Neuron (in vitro differentiated cells): ENCODE results near the gene SUCLG2.

Source experiments
- H2AFZ ChIP-seq: one replicate; pipeline ENCODE4 v1.6.1; 2013; ENCODE audit warnings: low read depth, mild to moderate bottlenecking, inconsistent platforms, low read length, moderate library complexity
- H3K27me3 ChIP-seq: one replicate; pipeline ENCODE4 v1.6.1; 2013; ENCODE audit warnings: low read length; ENCODE audit not compliant: insufficient read depth
- H3K36me3 ChIP-seq: one replicate; pipeline ENCODE4 v1.6.1; 2013; ENCODE audit warnings: low read length; ENCODE audit not compliant: insufficient read depth
- H3K4me1 ChIP-seq: one replicate; pipeline ENCODE4 v1.6.1; 2013; ENCODE audit warnings: low read length; ENCODE audit not compliant: insufficient read depth
- H3K4me3 ChIP-seq: 2 replicates; pipeline ENCODE4 v1.5.1; 2013; ENCODE audit warnings: mild to moderate bottlenecking, low read length, moderate library complexity
- H3K9me3 ChIP-seq: one replicate; pipeline ENCODE4 v1.6.1; 2013; ENCODE audit warnings: low read length

Gene SUCLG2

GRCh38 chr3:67654099-67654843 is at the start of gene SUCLG2:
SUCLG2 (minus strand) TSS chr3:67654612; CDS start chr3:67654586, 26 bp downstream.
- peaks cover 2% of the 10 kb centered on the region for H3K36me3 ChIP-seq
- peak within 1 kb of the TSS; percentile 75 for H2AFZ ChIP-seq
- H3K27me3 ChIP-seq, result no peaks in the 10 kb centered on the region
- H3K9me3 ChIP-seq, result peaks cover 6% of the 10 kb centered on the region
- H3K4me1 ChIP-seq, result peaks cover 22% of the 10 kb centered on the region
- peak within 1 kb of the TSS; percentile 62 for H3K4me3 ChIP-seq

GRCh38 chr3:67700596-67700995 is 46.2 kb upstream of the SUCLG2 start:
- H2AFZ ChIP-seq, result no peak overlapping the region
- no peaks in the 10 kb centered on the region for H3K4me1 ChIP-seq
- no peaks in the 10 kb centered on the region for H3K9me3 ChIP-seq
- no peaks in the 10 kb centered on the region for H3K36me3 ChIP-seq
- no peak overlapping the region for H3K4me3 ChIP-seq
- H3K27me3 ChIP-seq, result no peaks in the 10 kb centered on the region

GRCh38 chr3:67699882-67700281 is 45.5 kb upstream of the SUCLG2 start:
- Histone ChIP-seq H3K9me3 (no peaks in the 10 kb centered on the region), H3K27me3 (no peaks in the 10 kb centered on the region), H3K4me3 (no peak overlapping the region), H3K36me3 (no peaks in the 10 kb centered on the region), H3K4me1 (no peaks in the 10 kb centered on the region), H2AFZ (no peak overlapping the region)

DNA sequence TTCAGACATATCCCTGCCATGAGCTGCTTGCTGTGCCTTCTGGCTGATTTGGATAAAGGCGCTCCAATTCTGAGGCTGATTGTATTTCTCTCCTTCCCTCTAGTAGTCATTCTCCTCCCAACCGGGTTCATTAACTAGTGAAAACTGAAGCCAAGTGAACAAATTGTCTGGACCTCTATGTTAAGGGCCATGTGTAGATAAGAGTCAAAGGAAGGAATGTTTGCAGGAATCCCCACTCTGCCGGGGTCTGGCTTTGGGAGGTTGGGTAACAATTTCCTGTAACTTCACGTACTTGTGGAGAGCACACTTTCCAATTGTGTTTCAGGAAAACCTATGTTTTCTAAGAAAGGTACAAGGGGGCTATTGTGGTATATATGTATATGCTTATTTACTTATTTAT is 38.2 kb upstream of the SUCLG2 start:
- Histone ChIP-seq H3K27me3 (no peaks in the 10 kb centered on the region), H3K4me1 (no peaks in the 10 kb centered on the region), H3K9me3 (no peaks in the 10 kb centered on the region), H3K36me3 (no peaks in the 10 kb centered on the region), H2AFZ (no peak overlapping the region), H3K4me3 (no peak overlapping the region)

- Histone ChIP-seq H3K27me3 (no peaks in the 10 kb centered on the region), H3K4me1 (no peaks in the 10 kb centered on the region), H2AFZ (no peak overlapping the region), H3K4me3 (no peak overlapping the region), H3K36me3 (no peaks in the 10 kb centered on the region), H3K9me3 (no peaks in the 10 kb centered on the region)
Observed at GRCh38 chr3:67691926-67692325, 37.5 kb upstream of the SUCLG2 start.

DNA sequence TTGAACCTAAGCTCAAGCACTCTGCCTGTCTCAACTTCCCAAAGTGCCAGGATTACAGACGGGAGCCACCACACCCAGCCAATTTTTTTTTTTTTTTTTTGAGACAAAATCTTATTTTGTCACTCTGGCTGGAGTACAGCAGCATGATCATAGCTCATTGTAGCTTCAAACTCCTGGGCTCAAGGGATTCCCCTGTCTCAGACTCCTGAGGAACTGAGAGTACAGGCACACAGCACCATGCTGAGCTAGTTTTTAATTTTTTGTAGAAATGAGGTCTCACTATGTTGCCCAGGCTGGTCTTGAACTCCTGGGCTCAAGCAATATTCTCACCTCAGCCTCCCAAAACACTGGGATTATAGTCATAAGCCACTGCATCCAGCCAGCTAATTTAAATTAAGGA is 36.8 kb upstream of the SUCLG2 start:
- Histone ChIP-seq H3K27me3 (no peaks in the 10 kb centered on the region), H2AFZ (no peak overlapping the region), H3K4me3 (no peak overlapping the region), H3K4me1 (no peaks in the 10 kb centered on the region), H3K9me3 (no peaks in the 10 kb centered on the region), H3K36me3 (no peaks in the 10 kb centered on the region)

GRCh38 chr3:67689806-67690205 is 35.4 kb upstream of the SUCLG2 start:
- Histone ChIP-seq H2AFZ (no peak overlapping the region), H3K4me3 (no peak overlapping the region), H3K27me3 (no peaks in the 10 kb centered on the region), H3K36me3 (no peaks in the 10 kb centered on the region), H3K4me1 (no peaks in the 10 kb centered on the region), H3K9me3 (no peaks in the 10 kb centered on the region)

DNA sequence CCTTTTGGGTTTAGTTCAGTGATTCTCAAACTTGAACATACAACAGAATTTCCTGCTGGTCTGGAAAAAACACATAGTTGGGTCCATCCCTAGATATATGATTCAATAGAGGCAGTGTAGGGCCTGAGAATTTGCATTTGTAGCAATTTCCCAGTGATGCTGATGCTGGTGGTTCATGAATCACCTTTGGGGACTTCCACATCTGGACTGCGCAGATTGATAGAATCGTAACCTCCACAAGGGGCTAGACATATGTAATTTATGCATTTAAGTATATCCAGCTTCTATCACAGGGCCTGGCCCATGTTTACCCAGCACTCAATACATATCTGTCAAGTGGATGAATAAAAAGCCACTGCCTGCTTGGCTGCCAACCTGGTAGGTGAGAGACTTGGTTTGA is 33.8 kb upstream of the SUCLG2 start:
- Histone ChIP-seq H3K36me3 (no peaks in the 10 kb centered on the region), H3K4me1 (no peaks in the 10 kb centered on the region), H2AFZ (no peak overlapping the region), H3K4me3 (no peak overlapping the region), H3K9me3 (no peaks in the 10 kb centered on the region), H3K27me3 (no peaks in the 10 kb centered on the region)

DNA sequence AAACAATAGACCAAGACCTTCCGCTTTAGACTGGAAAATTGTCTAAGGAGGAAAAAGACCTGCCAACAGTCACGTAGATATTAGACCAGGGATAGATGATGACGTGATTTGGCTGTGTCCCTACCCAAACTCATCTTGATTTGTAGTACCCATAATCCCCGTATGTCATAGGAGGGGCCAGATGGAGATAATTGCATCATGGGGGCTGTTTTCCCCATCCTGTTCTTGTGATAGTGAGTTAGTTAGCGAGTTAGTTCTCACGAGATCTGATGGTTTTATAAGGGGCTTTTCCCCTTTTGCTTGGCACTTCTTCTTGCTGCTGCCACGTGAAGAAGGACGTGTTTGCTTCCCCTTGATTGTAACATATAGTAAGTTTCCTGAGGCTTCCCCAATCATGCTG is 31.7 kb upstream of the SUCLG2 start:
- Histone ChIP-seq H3K36me3 (no peaks in the 10 kb centered on the region), H3K4me3 (no peak overlapping the region), H3K4me1 (no peaks in the 10 kb centered on the region), H3K27me3 (no peaks in the 10 kb centered on the region), H2AFZ (no peak overlapping the region), H3K9me3 (no peaks in the 10 kb centered on the region)

DNA sequence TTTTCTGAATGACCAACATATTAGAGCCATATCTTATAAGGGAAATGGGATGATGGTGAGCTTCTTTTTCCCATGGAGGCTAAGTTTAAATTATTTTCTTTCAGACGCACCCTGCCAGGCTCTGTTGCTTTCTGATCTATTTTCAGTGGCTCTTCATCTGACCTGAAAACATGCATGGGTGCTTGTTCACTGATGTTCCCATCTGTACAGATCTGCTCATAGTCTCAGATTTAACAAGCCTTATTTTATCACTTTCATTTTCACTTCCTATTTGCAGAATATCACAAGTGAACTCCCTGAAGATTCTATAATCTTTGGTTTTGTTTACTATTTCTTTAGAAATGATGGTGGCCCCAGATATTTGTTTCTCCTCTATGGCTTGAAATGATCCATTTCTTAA is 31.1 kb upstream of the SUCLG2 start:
- H3K4me1 ChIP-seq, result no peaks in the 10 kb centered on the region
- no peak overlapping the region for H2AFZ ChIP-seq
- H3K9me3 ChIP-seq, result no peaks in the 10 kb centered on the region
- no peak overlapping the region for H3K4me3 ChIP-seq
- no peaks in the 10 kb centered on the region for H3K36me3 ChIP-seq
- no peaks in the 10 kb centered on the region for H3K27me3 ChIP-seq

GRCh38 chr3:67684211-67684610 is 29.8 kb upstream of the SUCLG2 start:
- H2AFZ ChIP-seq, result no peak overlapping the region
- H3K4me1 ChIP-seq, result no peaks in the 10 kb centered on the region
- H3K9me3 ChIP-seq, result no peaks in the 10 kb centered on the region
- H3K36me3 ChIP-seq, result no peaks in the 10 kb centered on the region
- H3K27me3 ChIP-seq, result no peaks in the 10 kb centered on the region
- H3K4me3 ChIP-seq, result no peak overlapping the region

DNA sequence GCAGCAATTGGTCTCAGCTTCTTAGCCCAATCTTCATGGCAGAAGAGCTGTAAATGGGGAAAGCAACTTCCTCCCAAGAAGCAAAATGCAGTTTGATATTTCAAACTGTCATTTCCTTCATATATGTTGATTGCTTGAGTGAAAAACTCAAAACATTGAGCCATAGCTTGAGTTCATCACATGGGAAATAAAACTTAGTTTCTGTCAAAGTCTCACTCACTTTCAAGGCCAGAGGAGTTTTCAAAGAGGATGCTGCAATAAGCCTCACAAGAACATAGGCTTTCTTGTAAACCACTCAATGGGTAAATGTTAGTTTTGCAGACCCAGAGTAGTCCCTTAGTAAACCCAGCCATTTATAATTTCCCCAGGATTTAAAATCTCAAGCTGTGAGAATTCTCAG is 29.1 kb upstream of the SUCLG2 start:
- Histone ChIP-seq H2AFZ (no peak overlapping the region), H3K4me3 (no peak overlapping the region), H3K36me3 (no peaks in the 10 kb centered on the region), H3K4me1 (no peaks in the 10 kb centered on the region), H3K9me3 (no peaks in the 10 kb centered on the region), H3K27me3 (no peaks in the 10 kb centered on the region)

DNA sequence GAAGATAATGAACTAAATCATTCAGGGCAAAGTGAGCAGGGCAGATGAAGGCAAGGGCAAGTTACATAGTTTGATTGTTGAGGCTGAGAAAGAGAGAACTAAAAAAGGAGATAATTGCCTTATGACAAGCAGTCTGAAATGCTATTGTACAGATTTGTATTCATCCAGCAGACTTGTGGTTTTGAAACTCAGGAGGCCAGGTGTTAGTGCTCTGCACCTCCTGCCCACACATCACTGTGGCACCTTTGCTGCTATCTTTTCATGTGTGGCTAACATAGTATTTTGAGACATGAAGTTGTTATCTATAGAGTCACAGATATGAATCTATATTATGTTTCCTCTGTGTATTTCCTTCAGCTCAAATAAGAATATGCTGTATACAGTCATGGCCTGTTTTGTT is 24.3 kb upstream of the SUCLG2 start:
- H3K9me3 ChIP-seq, result no peaks in the 10 kb centered on the region
- no peaks in the 10 kb centered on the region for H3K27me3 ChIP-seq
- no peaks in the 10 kb centered on the region for H3K36me3 ChIP-seq
- no peak overlapping the region for H2AFZ ChIP-seq
- H3K4me3 ChIP-seq, result no peak overlapping the region
- no peaks in the 10 kb centered on the region for H3K4me1 ChIP-seq

- Histone ChIP-seq H2AFZ (no peak overlapping the region), H3K4me1 (no peaks in the 10 kb centered on the region), H3K27me3 (no peaks in the 10 kb centered on the region), H3K4me3 (no peak overlapping the region), H3K36me3 (no peaks in the 10 kb centered on the region), H3K9me3 (no peaks in the 10 kb centered on the region)
Observed at GRCh38 chr3:67674055-67674454, 19.6 kb upstream of the SUCLG2 start.
